ENCODE measurements around the gene RCSD1.
A peak's percentile ranks its signal among the peaks of the same experiment; 100 is the strongest.

GRCh38 chr1:167648252-167648849 lies 18.3 kb downstream of the RCSD1 start:
- TF ChIP-seq, protein P1, sequence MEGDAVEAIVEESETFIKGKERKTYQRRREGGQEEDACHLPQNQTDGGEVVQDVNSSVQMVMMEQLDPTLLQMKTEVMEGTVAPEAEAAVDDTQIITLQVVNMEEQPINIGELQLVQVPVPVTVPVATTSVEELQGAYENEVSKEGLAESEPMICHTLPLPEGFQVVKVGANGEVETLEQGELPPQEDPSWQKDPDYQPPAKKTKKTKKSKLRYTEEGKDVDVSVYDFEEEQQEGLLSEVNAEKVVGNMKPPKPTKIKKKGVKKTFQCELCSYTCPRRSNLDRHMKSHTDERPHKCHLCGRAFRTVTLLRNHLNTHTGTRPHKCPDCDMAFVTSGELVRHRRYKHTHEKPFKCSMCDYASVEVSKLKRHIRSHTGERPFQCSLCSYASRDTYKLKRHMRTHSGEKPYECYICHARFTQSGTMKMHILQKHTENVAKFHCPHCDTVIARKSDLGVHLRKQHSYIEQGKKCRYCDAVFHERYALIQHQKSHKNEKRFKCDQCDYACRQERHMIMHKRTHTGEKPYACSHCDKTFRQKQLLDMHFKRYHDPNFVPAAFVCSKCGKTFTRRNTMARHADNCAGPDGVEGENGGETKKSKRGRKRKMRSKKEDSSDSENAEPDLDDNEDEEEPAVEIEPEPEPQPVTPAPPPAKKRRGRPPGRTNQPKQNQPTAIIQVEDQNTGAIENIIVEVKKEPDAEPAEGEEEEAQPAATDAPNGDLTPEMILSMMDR (IDR thresholded peaks at IDR 0.05; ENCODE audit: insufficient read depth, low read length), result no peak
- 0 out of 2 replicates have a peak, but pooled peaks have one; percentile 21 for TF ChIP-seq POLR2AphosphoS5 (IDR thresholded peaks at IDR 0.05; ENCODE audit: low read depth)
